ENCODE results near the gene NDUFA11. TPM values are rescaled to one million over a fixed set of nuclear protein-coding genes. Genes with fewer than 3 reads are reported as not detected.
"Not testable (repeated sequence)": the region's sequence is repeated elsewhere in the genome, so short reads cannot be mapped to it uniquely, and the experiment has no call there.

Gene NDUFA11
- total RNA-seq, 2 experiments from 2014 or later: 233 to 237 TPM

DNA sequence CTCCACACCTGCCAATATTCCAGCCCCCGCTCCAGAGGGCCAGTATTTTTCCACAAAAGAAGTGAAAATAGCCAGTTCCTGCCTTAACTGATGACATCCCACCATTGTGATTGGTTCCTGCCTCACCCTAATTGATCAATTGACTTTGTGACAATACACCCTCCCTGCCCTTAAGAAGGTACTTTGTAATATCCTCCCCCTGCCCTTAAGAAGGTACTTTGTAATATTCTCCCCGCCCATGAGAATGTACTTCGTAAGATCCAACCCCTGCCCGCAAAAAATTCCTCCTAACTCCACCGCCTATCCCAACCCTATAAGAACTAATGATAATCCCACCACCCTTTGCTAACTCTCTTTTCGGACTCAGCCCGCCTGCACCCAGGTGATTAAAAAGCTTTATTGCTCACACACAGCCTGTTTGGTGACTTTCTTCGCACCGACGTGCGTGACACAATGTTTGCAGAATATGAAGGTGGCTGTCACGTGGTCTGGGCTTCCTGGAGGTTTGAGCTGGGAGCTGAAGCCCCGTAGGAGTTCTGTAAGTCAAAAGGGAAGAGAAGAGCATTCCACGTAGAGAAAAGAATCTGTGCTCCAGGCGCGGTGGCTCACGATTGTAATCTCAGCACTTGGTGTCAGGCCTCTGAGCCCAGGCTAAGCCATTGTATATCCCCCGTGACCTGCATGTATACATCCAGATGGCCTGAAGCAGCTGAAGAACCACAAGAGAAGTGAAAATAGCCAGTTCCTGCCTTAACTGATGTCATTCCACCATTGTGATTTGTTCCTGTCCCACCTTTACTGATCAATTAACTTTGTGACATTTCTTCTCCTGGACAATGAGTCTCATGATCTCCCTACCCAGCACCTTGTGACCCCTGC lies 46.1 kb downstream of the NDUFA11 start:
- no peaks in the 10 kb centered on the region for H3K36me3 Mint-ChIP-seq (ENCODE audit: low read depth)
- intact Hi-C loops (cut with micrococcal nuclease): no loop called here
- CTCF ChIA-PET: interaction anchor here (0.8 kb wide), 1 partner anchor 53 kb away, joined by 3 read pairs; no protein-coding TSS in a partner anchor
- POLR2A ChIA-PET: no interaction called here
- DNase-seq: no peak
- no peaks in the 10 kb centered on the region for H3K4me1 Mint-ChIP-seq (ENCODE audit: low read depth)
- H3K4me3 Mint-ChIP-seq: no peak overlapping the region
- TF ChIP-seq, protein P1, sequence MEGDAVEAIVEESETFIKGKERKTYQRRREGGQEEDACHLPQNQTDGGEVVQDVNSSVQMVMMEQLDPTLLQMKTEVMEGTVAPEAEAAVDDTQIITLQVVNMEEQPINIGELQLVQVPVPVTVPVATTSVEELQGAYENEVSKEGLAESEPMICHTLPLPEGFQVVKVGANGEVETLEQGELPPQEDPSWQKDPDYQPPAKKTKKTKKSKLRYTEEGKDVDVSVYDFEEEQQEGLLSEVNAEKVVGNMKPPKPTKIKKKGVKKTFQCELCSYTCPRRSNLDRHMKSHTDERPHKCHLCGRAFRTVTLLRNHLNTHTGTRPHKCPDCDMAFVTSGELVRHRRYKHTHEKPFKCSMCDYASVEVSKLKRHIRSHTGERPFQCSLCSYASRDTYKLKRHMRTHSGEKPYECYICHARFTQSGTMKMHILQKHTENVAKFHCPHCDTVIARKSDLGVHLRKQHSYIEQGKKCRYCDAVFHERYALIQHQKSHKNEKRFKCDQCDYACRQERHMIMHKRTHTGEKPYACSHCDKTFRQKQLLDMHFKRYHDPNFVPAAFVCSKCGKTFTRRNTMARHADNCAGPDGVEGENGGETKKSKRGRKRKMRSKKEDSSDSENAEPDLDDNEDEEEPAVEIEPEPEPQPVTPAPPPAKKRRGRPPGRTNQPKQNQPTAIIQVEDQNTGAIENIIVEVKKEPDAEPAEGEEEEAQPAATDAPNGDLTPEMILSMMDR (IDR thresholded peaks at IDR 0.05): no peak
- H3K27me3 Mint-ChIP-seq: no peaks in the 10 kb centered on the region
- H3K9me3 Mint-ChIP-seq: no peaks in the 10 kb centered on the region
- no peak overlapping the region for H3K27ac Mint-ChIP-seq
- ATAC-seq: no peak

GRCh38 chr19:5855151-5855550 lies 48.4 kb downstream of the NDUFA11 start:
- POLR2A ChIA-PET; DNase-seq; intact Hi-C loops (cut with micrococcal nuclease); H3K4me1 Mint-ChIP-seq (ENCODE audit: low read depth); H3K36me3 Mint-ChIP-seq (ENCODE audit: low read depth); H3K27me3 Mint-ChIP-seq; ATAC-seq; H3K27ac Mint-ChIP-seq; H3K4me3 Mint-ChIP-seq; H3K9me3 Mint-ChIP-seq: not testable (repeated sequence)
- CTCF ChIA-PET: interaction anchor here (1.4 kb wide), 1 partner anchor 51 kb away, joined by 5 read pairs; no protein-coding TSS in a partner anchor

DNA sequence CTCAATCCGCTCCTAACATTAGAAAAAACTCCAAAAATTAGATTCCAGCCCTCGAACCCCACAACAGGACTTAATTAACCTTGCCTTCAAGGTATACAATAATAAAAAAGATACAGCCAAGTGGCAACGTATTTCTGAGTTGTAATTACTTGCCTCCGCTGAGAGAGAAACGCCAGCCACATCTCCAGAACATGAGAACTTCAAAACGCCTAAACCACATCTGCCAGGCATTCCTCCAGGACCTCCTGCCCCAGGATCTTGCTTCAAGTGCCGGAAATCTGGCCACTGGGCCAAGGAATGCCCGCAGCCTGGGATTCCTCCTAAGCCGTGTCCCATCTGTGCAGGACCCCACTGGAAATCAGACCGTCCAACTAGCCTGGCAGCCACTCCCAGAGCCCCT lies 49.5 kb downstream of the NDUFA11 start:
- POLR2A ChIA-PET: interaction anchor here (0.6 kb wide), 2 partner anchors 470 to 1099 kb away, joined by 3 to 5 read pairs; no protein-coding TSS in a partner anchor
- CTCF ChIA-PET; H3K9me3 Mint-ChIP-seq; DNase-seq; intact Hi-C loops (cut with micrococcal nuclease); H3K4me3 Mint-ChIP-seq; H3K27ac Mint-ChIP-seq; ATAC-seq; H3K4me1 Mint-ChIP-seq (ENCODE audit: low read depth); H3K27me3 Mint-ChIP-seq; H3K36me3 Mint-ChIP-seq (ENCODE audit: low read depth): not testable (repeated sequence)

DNA sequence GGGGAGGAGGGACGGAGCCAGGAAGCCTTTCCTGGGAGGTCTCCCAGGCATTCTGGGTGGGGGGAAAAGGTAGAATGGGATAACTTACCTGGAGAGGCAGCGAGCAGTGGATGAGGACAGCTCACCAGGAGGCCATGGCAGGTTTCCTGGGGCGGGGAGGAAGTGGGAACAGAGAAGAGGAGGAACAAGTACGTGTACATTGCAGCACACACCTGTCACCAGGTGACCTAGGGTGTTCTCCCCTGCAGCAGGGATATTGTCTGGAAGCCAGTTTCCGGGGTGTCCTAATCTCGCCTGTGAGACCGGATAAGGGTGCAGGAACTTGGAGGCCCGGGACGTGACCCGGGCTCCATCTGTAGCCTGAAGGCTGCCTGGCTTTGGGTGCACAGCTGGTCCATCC lies 52.3 kb downstream of the NDUFA11 start, which contains the start of gene FUT3:
Gene FUT3, minus strand, starts transcription at position 148 of the 400 bp plus-strand sequence.
- CTCF ChIA-PET: no interaction called here
- intact Hi-C loops (cut with micrococcal nuclease): no loop called here
- ATAC-seq (no peak), DNase-seq (no peak)
- Mint-ChIP-seq H3K27ac (no peak within 1 kb of the TSS), H3K9me3 (no peaks in the 10 kb centered on the region), H3K4me3 (no peak within 1 kb of the TSS), H3K4me1 (ENCODE audit: low read depth) (no peaks in the 10 kb centered on the region), H3K36me3 (ENCODE audit: low read depth) (no peaks in the 10 kb centered on the region), H3K27me3 (no peaks in the 10 kb centered on the region)
- POLR2A ChIA-PET: no interaction called here
- TF ChIP-seq, protein P1 (IDR thresholded peaks at IDR 0.05): no peak

DNA sequence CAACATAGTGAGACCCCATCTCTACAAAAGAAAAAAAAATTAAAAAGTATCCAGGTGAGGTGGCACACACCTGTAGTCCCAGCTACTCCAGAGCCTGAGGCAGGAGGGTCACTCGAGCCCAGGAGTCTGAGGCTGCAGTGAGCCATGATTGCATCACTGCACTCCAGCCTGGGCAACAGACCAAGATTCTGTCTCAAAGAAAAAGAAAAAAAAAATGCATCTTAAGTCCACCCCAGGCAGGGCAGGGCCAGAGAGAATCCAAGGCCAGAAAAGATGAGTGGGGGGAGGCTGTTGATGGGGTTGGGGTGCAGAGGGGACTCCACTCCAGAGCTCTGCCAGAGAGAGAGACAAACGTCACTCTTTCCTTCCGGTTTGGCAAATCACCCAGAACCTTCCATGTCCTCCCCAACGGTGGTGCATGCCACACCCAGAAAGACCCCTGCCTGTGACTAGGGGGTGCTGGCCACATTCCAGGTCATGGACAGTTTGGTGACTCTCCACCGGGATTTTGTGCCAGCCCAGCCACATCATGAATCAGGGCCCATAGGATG lies 52.8 kb downstream of the NDUFA11 start:
- Mint-ChIP-seq H3K9me3 (no peaks in the 10 kb centered on the region), H3K27me3 (no peaks in the 10 kb centered on the region), H3K4me1 (ENCODE audit: low read depth) (no peaks in the 10 kb centered on the region), H3K36me3 (ENCODE audit: low read depth) (no peaks in the 10 kb centered on the region), H3K4me3 (no peak overlapping the region), H3K27ac (no peak overlapping the region)
- TF ChIP-seq, protein P1 (IDR thresholded peaks at IDR 0.05): no peak
- DNase-seq (no peak), ATAC-seq (no peak)
- POLR2A ChIA-PET: no interaction called here
- intact Hi-C loops (cut with micrococcal nuclease): no loop called here
- CTCF ChIA-PET: no interaction called here

DNA sequence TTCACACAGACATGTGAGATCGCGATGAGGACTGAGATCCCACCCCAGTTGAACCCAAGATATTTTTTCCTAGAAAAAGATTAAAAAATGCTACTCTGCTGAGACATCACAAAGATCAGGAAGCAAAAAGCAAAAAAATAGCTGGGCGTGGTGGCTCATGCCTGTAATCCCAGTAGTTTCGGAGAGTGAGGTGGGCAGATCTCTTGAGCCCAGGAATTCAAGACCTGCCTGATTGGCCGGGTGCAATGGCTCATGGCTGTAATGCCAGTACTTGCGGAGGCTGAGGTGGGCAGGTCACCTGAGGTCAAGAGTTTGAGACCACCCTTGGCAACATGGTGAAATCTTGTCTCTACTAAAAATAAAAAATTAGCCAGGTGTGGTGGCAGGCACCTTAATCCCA lies 53.4 kb downstream of the NDUFA11 start:
- Mint-ChIP-seq H3K27ac (no peak overlapping the region), H3K4me3 (no peak overlapping the region), H3K9me3 (no peaks in the 10 kb centered on the region), H3K27me3 (no peaks in the 10 kb centered on the region), H3K4me1 (ENCODE audit: low read depth) (no peaks in the 10 kb centered on the region), H3K36me3 (ENCODE audit: low read depth) (no peaks in the 10 kb centered on the region)
- CTCF ChIA-PET: no interaction called here
- intact Hi-C loops (cut with micrococcal nuclease): no loop called here
- POLR2A ChIA-PET: no interaction called here
- ATAC-seq (no peak), DNase-seq (no peak)
- TF ChIP-seq, protein P1 (IDR thresholded peaks at IDR 0.05): no peak

GRCh38 chr19:5848621-5849020 lies 55.0 kb downstream of the NDUFA11 start:
- H3K36me3 Mint-ChIP-seq (ENCODE audit: low read depth); ATAC-seq; H3K27ac Mint-ChIP-seq; H3K4me3 Mint-ChIP-seq; H3K4me1 Mint-ChIP-seq (ENCODE audit: low read depth); H3K27me3 Mint-ChIP-seq; intact Hi-C loops (cut with micrococcal nuclease); H3K9me3 Mint-ChIP-seq; DNase-seq; POLR2A ChIA-PET: not testable (repeated sequence)
- CTCF ChIA-PET: interaction anchor here (0.8 kb wide), 1 partner anchor 45 kb away, joined by 3 read pairs; no protein-coding TSS in a partner anchor

GRCh38 chr19:5847846-5848245 lies 55.7 kb downstream of the NDUFA11 start:
- DNase-seq; H3K36me3 Mint-ChIP-seq (ENCODE audit: low read depth); H3K4me1 Mint-ChIP-seq (ENCODE audit: low read depth); ATAC-seq; intact Hi-C loops (cut with micrococcal nuclease); H3K4me3 Mint-ChIP-seq; H3K9me3 Mint-ChIP-seq; H3K27me3 Mint-ChIP-seq; H3K27ac Mint-ChIP-seq; CTCF ChIA-PET; POLR2A ChIA-PET: not testable (repeated sequence)

Measured in activated CD8-positive, alpha-beta T cell treated with anti-CD3 and anti-CD28 coated beads for 36 hours (primary cell).